Endodermal cell (in vitro differentiated cells): ENCODE data around the gene FXYD1. TPM values are rescaled to one million over a fixed set of nuclear protein-coding genes. Genes with fewer than 3 reads are reported as not detected.

Source experiments
- DNase-seq: peaks from one replicate; pipeline ENCODE4 v3.0.0-alpha.2; 2017
- H3K27ac ChIP-seq: 2 replicates; pipeline ENCODE4 v1.5.1; 2013; ENCODE audit warnings: mild to moderate bottlenecking, low read depth, low read length, moderate library complexity
- H3K27me3 ChIP-seq: 2 replicates; pipeline ENCODE4 v1.6.1; 2013; ENCODE audit warnings: mild to moderate bottlenecking, low read length, moderate library complexity; ENCODE audit not compliant: insufficient read depth, control insufficient read depth, poor library complexity, severe bottlenecking
- H3K36me3 ChIP-seq: 2 replicates; pipeline ENCODE4 v1.7.0; 2013; ENCODE audit warnings: mild to moderate bottlenecking, low read length, moderate library complexity; ENCODE audit not compliant: control insufficient read depth, insufficient read depth
- H3K4me1 ChIP-seq: one replicate; pipeline ENCODE4 v1.7.0; 2013; ENCODE audit warnings: low read length; ENCODE audit not compliant: control insufficient read depth, insufficient read depth
- H3K4me3 ChIP-seq: 2 replicates; pipeline ENCODE4 v1.5.1; 2013; ENCODE audit warnings: mild to moderate bottlenecking, low read length, moderate library complexity
- H3K9ac ChIP-seq: 2 replicates; pipeline ENCODE4 v1.6.1; 2013; ENCODE audit warnings: mild to moderate bottlenecking, low read length, moderate library complexity; ENCODE audit not compliant: poor library complexity, severe bottlenecking; ENCODE audit errors: extremely low read depth
- H3K9me3 ChIP-seq: 2 replicates; pipeline ENCODE4 v1.6.1; 2013; ENCODE audit warnings: mild to moderate bottlenecking, low read length, moderate library complexity; ENCODE audit not compliant: control insufficient read depth
- H3K27ac Mint-ChIP-seq: 2 replicates; pipeline ENCODE4 v1.8.0; 2020; ENCODE audit warnings: mixed read lengths
- H3K27me3 Mint-ChIP-seq: 2 replicates; pipeline ENCODE4 v1.8.0; 2021; ENCODE audit warnings: mild to moderate bottlenecking, mixed read lengths; ENCODE audit not compliant: insufficient read depth
- H3K36me3 Mint-ChIP-seq: 2 replicates; pipeline ENCODE4 v1.8.0; 2020; ENCODE audit warnings: low read depth, mixed read lengths
- H3K4me1 Mint-ChIP-seq: 2 replicates; pipeline ENCODE4 v1.8.0; 2020; ENCODE audit warnings: mixed read lengths
- H3K4me3 Mint-ChIP-seq: 2 replicates; pipeline ENCODE4 v1.8.0; 2020; ENCODE audit warnings: mild to moderate bottlenecking, moderate library complexity, mixed read lengths
- H3K9me3 Mint-ChIP-seq: 2 replicates; pipeline ENCODE4 v1.8.0; 2020; ENCODE audit warnings: mild to moderate bottlenecking, mixed read lengths
- WGBS, 2 experiments: methylation state at CpG; one replicate each; pipeline versions ENCODE4 v1.1.5 to v1.1.7; 2013; ENCODE audit warnings: missing lambda C conversion rate in 2 of 2, mixed read lengths in 1 of 2; ENCODE audit not compliant: insufficient coverage in 1 of 2, insufficient read length in 1 of 2; 5-methylcytosine and 5-hydroxymethylcytosine counted together
- total RNA-seq, 2 donors: library from RNA; stranded (reverse); fragmentation: NEBNext Ultra II Directional in 1 of 2; extraction: Animal tissue kit (Norgen Biotek cat#: 25700) in 1 of 2; gene quantifications; 2 replicates in 1 of 2; 3 replicates in 1 of 2; pipeline ENCODE4 v1.2.1, GENCODE V29; 2021
- TF ChIP-seq, protein P1 (sequence below): fragments of 200-600 bp; sonication (generic); conservative IDR thresholded peaks from 2 replicates; pipeline ENCODE4 v1.5.0; 2021; ENCODE audit warnings: antibody characterized with exemption, mild to moderate bottlenecking

Gene FXYD1
- total RNA-seq, 2 donors from 2014 or later: 0.75 TPM; not detected in 1

DNA sequence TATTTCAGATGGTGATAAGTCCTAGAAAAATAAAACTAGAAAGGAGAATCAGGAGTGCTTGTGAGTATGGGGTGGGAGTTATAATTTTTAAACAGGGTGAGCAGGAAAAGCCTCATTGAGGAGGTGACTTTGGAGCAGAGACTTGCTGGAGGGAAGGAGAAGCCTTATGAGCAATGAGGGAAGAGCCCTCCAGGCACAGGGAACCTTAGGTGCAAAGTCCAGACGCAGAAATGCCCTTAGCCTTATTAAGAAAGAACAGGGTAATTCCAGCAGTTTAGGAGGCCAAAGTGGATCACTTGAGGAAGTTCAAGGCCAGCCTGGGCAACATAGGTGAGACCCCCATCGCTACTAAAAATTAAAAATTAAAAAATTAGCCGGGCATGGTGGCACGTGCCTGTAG, 44.0 kb upstream of the FXYD1 start:
- Histone ChIP-seq H3K4me3 (no peak overlapping the region), H3K27ac (no peak overlapping the region), H3K9me3 (no peaks in the 10 kb centered on the region), H3K9ac (no peak overlapping the region), H3K4me1 (no peaks in the 10 kb centered on the region), H3K27me3 (no peaks in the 10 kb centered on the region), H3K36me3 (no peaks in the 10 kb centered on the region)
- Mint-ChIP-seq H3K4me1 (no peaks in the 10 kb centered on the region), H3K4me3 (no peak overlapping the region), H3K36me3 (no peaks in the 10 kb centered on the region), H3K27ac (no peak overlapping the region), H3K9me3 (no peaks in the 10 kb centered on the region), H3K27me3 (no peaks in the 10 kb centered on the region)
- WGBS, 2 experiments: 87 to 94% methylated on average over 4 of the region's 4 CpGs
- TF ChIP-seq, protein P1, sequence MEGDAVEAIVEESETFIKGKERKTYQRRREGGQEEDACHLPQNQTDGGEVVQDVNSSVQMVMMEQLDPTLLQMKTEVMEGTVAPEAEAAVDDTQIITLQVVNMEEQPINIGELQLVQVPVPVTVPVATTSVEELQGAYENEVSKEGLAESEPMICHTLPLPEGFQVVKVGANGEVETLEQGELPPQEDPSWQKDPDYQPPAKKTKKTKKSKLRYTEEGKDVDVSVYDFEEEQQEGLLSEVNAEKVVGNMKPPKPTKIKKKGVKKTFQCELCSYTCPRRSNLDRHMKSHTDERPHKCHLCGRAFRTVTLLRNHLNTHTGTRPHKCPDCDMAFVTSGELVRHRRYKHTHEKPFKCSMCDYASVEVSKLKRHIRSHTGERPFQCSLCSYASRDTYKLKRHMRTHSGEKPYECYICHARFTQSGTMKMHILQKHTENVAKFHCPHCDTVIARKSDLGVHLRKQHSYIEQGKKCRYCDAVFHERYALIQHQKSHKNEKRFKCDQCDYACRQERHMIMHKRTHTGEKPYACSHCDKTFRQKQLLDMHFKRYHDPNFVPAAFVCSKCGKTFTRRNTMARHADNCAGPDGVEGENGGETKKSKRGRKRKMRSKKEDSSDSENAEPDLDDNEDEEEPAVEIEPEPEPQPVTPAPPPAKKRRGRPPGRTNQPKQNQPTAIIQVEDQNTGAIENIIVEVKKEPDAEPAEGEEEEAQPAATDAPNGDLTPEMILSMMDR: no peak
- no peak for DNase-seq

DNA sequence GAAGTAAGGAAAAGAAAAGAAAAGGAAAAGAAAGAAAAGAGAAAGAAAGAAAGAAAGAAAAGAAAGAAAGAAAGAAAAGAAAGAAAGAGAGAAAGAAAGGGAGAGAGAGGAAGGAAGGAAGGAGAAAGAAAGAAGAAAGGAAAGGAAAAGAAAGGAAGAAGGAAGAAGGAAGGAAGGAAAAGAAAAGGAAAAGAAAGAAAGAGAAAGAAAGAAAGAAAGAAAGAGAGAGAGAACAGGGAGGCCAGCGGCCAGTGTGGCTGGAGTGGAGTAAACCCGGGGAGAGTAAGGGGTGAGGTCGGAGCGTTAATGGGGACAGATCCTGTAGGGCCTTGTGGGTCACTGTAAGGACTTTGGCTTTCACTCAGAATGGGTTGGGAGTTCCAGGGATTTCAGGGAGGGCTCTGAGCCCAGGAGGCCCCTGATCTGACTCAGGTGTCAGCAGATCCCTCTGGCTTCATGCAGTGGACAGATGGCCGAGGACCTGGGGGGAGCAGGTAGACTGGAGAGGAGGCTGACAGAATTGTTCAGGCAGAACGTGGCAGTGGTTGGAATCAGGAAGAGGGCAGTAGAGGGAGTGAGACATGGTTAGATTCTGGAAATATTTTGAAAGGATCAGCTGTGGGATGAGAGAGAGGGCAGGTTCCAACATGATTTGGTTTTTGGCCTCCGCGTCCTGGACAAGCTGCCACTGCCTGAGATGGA, 42.8 kb upstream of the FXYD1 start:
- H3K9me3 Mint-ChIP-seq: no peaks in the 10 kb centered on the region
- H3K4me3 Mint-ChIP-seq: no peak overlapping the region
- no peaks in the 10 kb centered on the region for H3K36me3 Mint-ChIP-seq
- H3K36me3 ChIP-seq: no peaks in the 10 kb centered on the region
- H3K4me3 ChIP-seq: no peak overlapping the region
- H3K4me1 ChIP-seq: no peaks in the 10 kb centered on the region
- no peak overlapping the region for H3K9ac ChIP-seq
- H3K27me3 ChIP-seq: no peaks in the 10 kb centered on the region
- WGBS, 2 experiments: 86 to 92% methylated on average over 6 to 8 of the region's 8 CpGs
- H3K27ac ChIP-seq: no peak overlapping the region
- no peaks in the 10 kb centered on the region for H3K4me1 Mint-ChIP-seq
- H3K27me3 Mint-ChIP-seq: no peaks in the 10 kb centered on the region
- H3K9me3 ChIP-seq: no peaks in the 10 kb centered on the region
- no peak overlapping the region for H3K27ac Mint-ChIP-seq
- DNase-seq: no peak
- TF ChIP-seq, protein P1: no peak

DNA sequence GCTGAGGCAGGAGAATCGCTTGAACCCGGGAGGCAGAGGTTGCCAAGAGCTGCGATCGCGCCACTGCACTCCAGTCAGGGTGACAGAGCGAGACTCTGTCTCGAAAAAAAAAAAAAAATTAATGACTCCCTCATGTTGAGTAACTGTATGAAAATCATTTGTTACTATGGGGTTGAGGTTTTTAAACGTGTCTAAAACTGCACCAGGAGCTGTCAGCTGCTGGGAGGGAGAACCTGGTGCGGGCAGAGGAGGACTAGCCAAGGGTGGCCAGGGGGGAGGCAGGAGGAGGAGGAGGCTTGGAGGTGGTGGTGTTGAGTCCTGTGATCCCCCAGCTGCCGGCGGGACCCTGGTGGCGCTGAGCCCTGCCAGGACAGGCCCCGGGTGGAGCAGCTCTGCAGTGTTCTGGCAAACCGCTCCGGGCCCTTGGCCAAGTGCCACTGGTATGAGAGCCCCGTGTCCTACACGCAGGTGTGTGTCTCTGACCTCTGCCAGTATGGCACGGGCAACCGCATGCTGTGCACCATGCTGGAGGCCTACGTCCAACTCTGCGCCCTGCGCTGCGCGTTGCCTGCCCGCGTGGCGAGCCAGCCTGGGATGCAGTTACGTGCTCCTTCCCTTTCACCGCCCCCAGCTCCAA, 40.1 kb upstream of the FXYD1 start:
- 93% methylated on average over 20 to 29 of the region's 29 CpGs for WGBS, 2 experiments
- TF ChIP-seq, protein P1: no peak
- Histone ChIP-seq H3K27ac (no peak overlapping the region), H3K27me3 (no peaks in the 10 kb centered on the region), H3K4me1 (no peaks in the 10 kb centered on the region), H3K4me3 (no peak overlapping the region), H3K36me3 (no peaks in the 10 kb centered on the region), H3K9ac (no peak overlapping the region), H3K9me3 (no peaks in the 10 kb centered on the region)
- H3K27ac Mint-ChIP-seq: no peak overlapping the region
- no peaks in the 10 kb centered on the region for H3K27me3 Mint-ChIP-seq
- no peak overlapping the region for H3K4me3 Mint-ChIP-seq
- no peaks in the 10 kb centered on the region for H3K9me3 Mint-ChIP-seq
- DNase-seq: no peak
- H3K4me1 Mint-ChIP-seq: no peaks in the 10 kb centered on the region
- H3K36me3 Mint-ChIP-seq: no peaks in the 10 kb centered on the region
